Upper lobe of left lung (tissue), 4 donors: ENCODE data around the gene CREB3L4.

ENCODE experiments used
- EP300 ChIP-seq, 4 donors: sonication (generic); formaldehyde crosslinking; IDR thresholded peaks; one replicate each; pipeline ENCODE4 v1.5.1; 2017; ENCODE audit warnings: antibody characterized with exemption in 4 of 4, control low read depth in 2 of 4
- POLR2AphosphoS5 ChIP-seq, 2 donors: sonication (generic); formaldehyde crosslinking; IDR thresholded peaks; one replicate each; pipeline ENCODE4 v1.5.1; 2017; ENCODE audit warnings: antibody characterized with exemption in 2 of 2
- TF ChIP-seq, protein P1 (sequence below), 6 experiments: fragments of 450-650 bp in 4 of 6; fragments of 200-600 bp in 2 of 6; sonication (generic) in 2 of 6; IDR thresholded peaks; one replicate each; pipeline ENCODE4 v1.5.1; 2016 to 2019; ENCODE audit warnings: antibody characterized with exemption in 6 of 6

DNA sequence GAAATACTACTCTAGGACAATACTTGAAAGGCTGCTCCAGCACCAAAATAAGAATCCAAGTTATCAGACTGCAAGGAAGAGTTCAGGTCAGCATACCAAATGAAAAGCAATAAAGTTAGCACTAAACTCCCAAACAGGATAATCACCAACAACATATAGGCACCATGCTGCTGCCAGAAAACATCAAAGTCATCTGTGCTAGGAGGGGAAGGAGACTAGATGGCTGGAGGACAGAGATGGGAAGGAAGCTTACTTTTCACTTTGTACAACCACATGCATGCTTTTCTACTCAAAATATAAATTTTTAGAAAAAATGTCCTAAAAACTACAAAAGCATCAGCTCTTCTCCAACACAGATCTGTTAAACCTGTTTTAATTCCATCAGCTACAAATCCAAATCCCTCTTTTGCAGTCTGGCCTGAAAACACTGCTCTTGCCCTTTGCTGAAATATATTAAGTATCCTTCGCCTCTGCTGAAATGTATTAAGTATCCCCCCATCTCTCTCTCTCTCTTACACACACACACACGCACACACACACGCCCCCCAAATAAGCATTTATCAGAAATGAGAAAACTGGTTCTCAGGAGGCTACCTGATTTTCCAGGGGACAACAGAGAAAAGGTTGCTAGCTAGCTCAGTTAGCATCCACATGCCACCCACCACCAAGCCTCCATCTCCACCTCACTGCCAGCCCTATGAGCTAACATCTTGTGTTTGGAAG is 46.5 kb upstream of the CREB3L4 start:
- no peak for TF ChIP-seq EP300 (IDR thresholded peaks at IDR 0.05)
- TF ChIP-seq, protein P1, sequence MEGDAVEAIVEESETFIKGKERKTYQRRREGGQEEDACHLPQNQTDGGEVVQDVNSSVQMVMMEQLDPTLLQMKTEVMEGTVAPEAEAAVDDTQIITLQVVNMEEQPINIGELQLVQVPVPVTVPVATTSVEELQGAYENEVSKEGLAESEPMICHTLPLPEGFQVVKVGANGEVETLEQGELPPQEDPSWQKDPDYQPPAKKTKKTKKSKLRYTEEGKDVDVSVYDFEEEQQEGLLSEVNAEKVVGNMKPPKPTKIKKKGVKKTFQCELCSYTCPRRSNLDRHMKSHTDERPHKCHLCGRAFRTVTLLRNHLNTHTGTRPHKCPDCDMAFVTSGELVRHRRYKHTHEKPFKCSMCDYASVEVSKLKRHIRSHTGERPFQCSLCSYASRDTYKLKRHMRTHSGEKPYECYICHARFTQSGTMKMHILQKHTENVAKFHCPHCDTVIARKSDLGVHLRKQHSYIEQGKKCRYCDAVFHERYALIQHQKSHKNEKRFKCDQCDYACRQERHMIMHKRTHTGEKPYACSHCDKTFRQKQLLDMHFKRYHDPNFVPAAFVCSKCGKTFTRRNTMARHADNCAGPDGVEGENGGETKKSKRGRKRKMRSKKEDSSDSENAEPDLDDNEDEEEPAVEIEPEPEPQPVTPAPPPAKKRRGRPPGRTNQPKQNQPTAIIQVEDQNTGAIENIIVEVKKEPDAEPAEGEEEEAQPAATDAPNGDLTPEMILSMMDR (IDR thresholded peaks at IDR 0.05): no peak
- no peak for TF ChIP-seq POLR2AphosphoS5 (IDR thresholded peaks at IDR 0.05)
